HepG2 (cell line): ENCODE results near the gene TBC1D5.

Source experiments
- CEBPB ChIP-seq: IDR thresholded peaks from 2 replicates; pipeline ENCODE4 v1.6.1; 2011; ENCODE audit warnings: low read depth, low read length, improper control_type of control experiment, borderline replicate concordance
- EP300 ChIP-seq, 3 experiments: sonication (generic) in 1 of 3; formaldehyde crosslinking in 1 of 3; IDR thresholded peaks; 2 replicates each; pipeline versions ENCODE4 v1.5.1 to v1.6.1; 2011 to 2020; ENCODE audit warnings: low read depth in 2 of 3, low read length in 2 of 3, borderline replicate concordance in 1 of 3, improper control_type of control experiment in 1 of 3, mild to moderate bottlenecking in 1 of 3, missing genetic modification reagents in 1 of 3, moderate library complexity in 1 of 3
- EZH2 ChIP-seq: conservative IDR thresholded peaks from 2 replicates; pipeline ENCODE4 v1.6.1; 2012; ENCODE audit warnings: mild to moderate bottlenecking, low read depth, low read length, moderate library complexity
- FOXP1 ChIP-seq, 2 experiments: fragments of 450-650 bp in 1 of 2; IDR thresholded peaks; 2 replicates each; pipeline ENCODE4 v1.6.1; 2017 to 2018; ENCODE audit warnings: antibody characterized with exemption in 1 of 2
- NCOA2 ChIP-seq: sonication (generic); formaldehyde crosslinking; IDR thresholded peaks from 2 replicates; pipeline ENCODE4 v1.8.0; 2022; ENCODE audit warnings: inconsistent platforms
- PBX2 ChIP-seq: IDR thresholded peaks from 2 replicates; pipeline ENCODE4 v1.6.1; 2016; ENCODE audit warnings: control low read depth
- PHB2 ChIP-seq: fragments of 450-650 bp; IDR thresholded peaks from 2 replicates; pipeline ENCODE4 v1.6.1; 2018; ENCODE audit not compliant: partially characterized antibody
- POLR2A ChIP-seq, 2 experiments: IDR thresholded peaks; 2 replicates each; pipeline ENCODE4 v1.6.1; 2011; ENCODE audit warnings: low read depth in 2 of 2, low read length in 2 of 2, mild to moderate bottlenecking in 1 of 2, moderate library complexity in 1 of 2; ENCODE audit not compliant: insufficient read depth in 1 of 2
- POLR2AphosphoS5 ChIP-seq: IDR thresholded peaks from 2 replicates; pipeline ENCODE4 v1.6.1; 2012; ENCODE audit warnings: low read depth, low read length
- ZNF207 ChIP-seq: fragments of 450-650 bp; IDR thresholded peaks from 2 replicates; pipeline ENCODE4 v1.6.1; 2016; ENCODE audit warnings: antibody characterized with exemption, borderline replicate concordance

- no peak for TF ChIP-seq ZNF207
- TF ChIP-seq POLR2A (IDR thresholded peaks at IDR 0.05; ENCODE audit: insufficient read depth in 1 of 2, low read depth in 2 of 2, low read length in 2 of 2): no peak
- TF ChIP-seq FOXP1 (IDR thresholded peaks at IDR 0.05): no peak
- TF ChIP-seq FOXP1 (CRISPR knock-in tag; IDR thresholded peaks at IDR 0.05): no peak
- peak; percentile 90 for TF ChIP-seq CEBPB
- TF ChIP-seq NCOA2 (CRISPR knock-in tag): no peak
- no peak for TF ChIP-seq PBX2
- no peak for TF ChIP-seq POLR2AphosphoS5
- TF ChIP-seq EP300 (IDR thresholded peaks at IDR 0.05; ENCODE audit: low read depth in 2 of 2, low read length in 2 of 2): no peak
- TF ChIP-seq EP300 (CRISPR knock-in tag; IDR thresholded peaks at IDR 0.05; ENCODE audit: borderline replicate concordance): no peak
- TF ChIP-seq EZH2: no peak
- no peak for TF ChIP-seq PHB2
Observed at GRCh38 chr3:17384567-17385296, 357.7 kb downstream of the TBC1D5 start.
